HL-60 (cell line): Measurements from ENCODE around the gene WDR5B.

Experiments
- CTCF ChIP-seq: IDR thresholded peaks from one replicate; pipeline ENCODE4 v1.5.1; 2011; ENCODE audit warnings: low read length, control low read depth, inconsistent platforms; ENCODE audit not compliant: insufficient read depth
- GABPA ChIP-seq: IDR thresholded peaks from 2 replicates; pipeline ENCODE4 v1.6.1; 2012; ENCODE audit warnings: low read depth
- POLR2AphosphoS5 ChIP-seq: IDR thresholded peaks from 2 replicates; pipeline ENCODE4 v1.6.1; 2012; ENCODE audit warnings: low read depth
- REST ChIP-seq: IDR thresholded peaks from 2 replicates; pipeline ENCODE4 v1.6.1; 2012; ENCODE audit warnings: low read depth; ENCODE audit not compliant: insufficient replicate concordance
- SPI1 ChIP-seq: IDR thresholded peaks from 2 replicates; pipeline ENCODE4 v1.6.1; 2012; ENCODE audit warnings: low read depth, mild to moderate bottlenecking, borderline replicate concordance

GRCh38 chr3:122398920-122399319, 16.9 kb downstream of the WDR5B start:
- TF ChIP-seq REST (no peak), CTCF (no peak), GABPA (no peak), POLR2AphosphoS5 (no peak), SPI1 (no peak)
